Spleen (tissue), 11 donors: ENCODE results near the gene SLC9A4. TPM values are rescaled to one million over a fixed set of nuclear protein-coding genes. Genes with fewer than 3 reads are reported as not detected.

ENCODE experiments used
- DNase-seq: peaks from one replicate; pipeline ENCODE4 v3.0.0-alpha.2; 2020
- H3K27ac ChIP-seq, 8 donors: fragments of 200-600 bp; sonication (generic) in 7 of 8; 1 replicate in 4 of 8; 2 replicates in 4 of 8; pipeline versions ENCODE4 v1.5.0 to v1.8.0; 2016 to 2021; ENCODE audit warnings: inconsistent platforms in 4 of 8, mild to moderate bottlenecking in 4 of 8, moderate library complexity in 1 of 8
- H3K27me3 ChIP-seq, 7 donors: fragments of 200-600 bp; sonication (generic) in 6 of 7; replicated peaks in 1 of 7; 1 replicate in 4 of 7; 2 replicates in 3 of 7; pipeline versions ENCODE4 v1.5.0 to v1.8.0; 2016 to 2021; ENCODE audit warnings: inconsistent platforms in 3 of 7, mild to moderate bottlenecking in 1 of 7
- H3K36me3 ChIP-seq, 6 donors: fragments of 200-600 bp; sonication (generic) in 5 of 6; 1 replicate in 4 of 6; 2 replicates in 2 of 6; pipeline versions ENCODE4 v1.5.0 to v1.8.0; 2016 to 2021; ENCODE audit warnings: inconsistent platforms in 2 of 6
- H3K4me1 ChIP-seq, 6 donors: fragments of 200-600 bp; sonication (generic) in 5 of 6; 1 replicate in 3 of 6; 2 replicates in 3 of 6; pipeline versions ENCODE4 v1.5.0 to v1.8.0; 2016 to 2021; ENCODE audit warnings: inconsistent platforms in 3 of 6
- H3K4me3 ChIP-seq, 8 donors: fragments of 200-600 bp; sonication (generic) in 7 of 8; 1 replicate in 4 of 8; 2 replicates in 4 of 8; pipeline versions ENCODE4 v1.5.0 to v1.8.0; 2016 to 2021; ENCODE audit warnings: inconsistent platforms in 4 of 8, mild to moderate bottlenecking in 4 of 8, moderate library complexity in 2 of 8
- H3K9me3 ChIP-seq, 8 donors: fragments of 200-600 bp; sonication (generic) in 7 of 8; 1 replicate in 4 of 8; 2 replicates in 4 of 8; pipeline versions ENCODE4 v1.5.0 to v1.8.0; 2016 to 2021; ENCODE audit warnings: inconsistent platforms in 4 of 8
- CTCF ChIP-seq, 11 experiments: fragments of 200-600 bp in 7 of 11; fragments of 450-650 bp in 4 of 11; sonication (generic) in 4 of 11; IDR thresholded peaks in 8 of 11; conservative IDR thresholded peaks in 3 of 11; 1 replicate in 7 of 11; 2 replicates in 4 of 11; pipeline versions ENCODE4 v1.4.0 to v1.8.0; 2016 to 2021; ENCODE audit warnings: antibody characterized with exemption in 11 of 11, inconsistent platforms in 4 of 11, mild to moderate bottlenecking in 1 of 11
- POLR2A ChIP-seq, 3 donors: fragments of 450-650 bp; IDR thresholded peaks; one replicate each; pipeline ENCODE4 v1.5.1; 2017; ENCODE audit warnings: antibody characterized with exemption in 3 of 3, mild to moderate bottlenecking in 1 of 3
- POLR2AphosphoS5 ChIP-seq, 3 donors: sonication (generic); formaldehyde crosslinking; IDR thresholded peaks; one replicate each; pipeline ENCODE4 v1.5.1; 2017; ENCODE audit warnings: antibody characterized with exemption in 3 of 3
- WGBS, 5 donors: extraction: QIAGEN DNeasy Blood & Tissue Kit in 3 of 5; methylation state at CpG; one replicate each; pipeline versions ENCODE4 v1.1.5 to v1.1.7; 2013 to 2018; 5-methylcytosine and 5-hydroxymethylcytosine counted together
- intact Hi-C: fragments of 100-400 bp; cut with DNase I; formaldehyde crosslinking; loops from one replicate; pipeline ENCODE4 v1.15.0; 2023; ENCODE audit warnings: low total_unique reads
- polyA plus RNA-seq, 3 donors: library from polyadenylated mRNA; stranded (reverse); fragments of 200-250 nt; gene quantifications; one replicate each; pipeline ENCODE4 v1.2.1, GENCODE V29; 2013
- total RNA-seq, 7 donors: library from RNA; depleted of rRNA in 3 of 7; stranded (reverse); fragments of >200 nt in 3 of 7; fragmentation: NEBNext Ultra II Directional in 4 of 7; extraction: Animal tissue kit (Norgen Biotek cat#: 25700) in 4 of 7; gene quantifications; one replicate each; pipeline versions ENCODE4 v1.1.0 to v1.2.1, GENCODE V29; 2016 to 2021
- donor health status: healthy with polysubstance abuse.
- donor health status: DM: no; HTN: no; CAD: no; lungs with moderate emphysema.
- donor health status: DM: no; HTN: no; CAD: no.
- donor health status: Bipolar disorder and iron deficiency.
- donor health status: healthy.
- donor health status: DM: no; HTN: no; CAD: no.
- donor health status: DM: yes; HTN: yes; CAD: no.

The SLC9A4 gene
- total and polyA plus RNA-seq, 10 donors: 0.10 TPM; not detected in 9

GRCh38 chr2:102473631-102474030 is 605 bp downstream of the SLC9A4 start:
- H3K4me3 ChIP-seq: no peak overlapping the region
- WGBS, 5 donors: 72 to 79% (median 76%) methylated on average over 3 of the region's 3 CpGs

GRCh38 chr2:102474785-102475184 is 1.8 kb downstream of the SLC9A4 start:
- DNase-seq: no peak
- peaks cover 0 to 8% (median 4%) of the 10 kb centered on the region in 8 donors for H3K9me3 ChIP-seq
- no peak overlapping the region for H3K27ac ChIP-seq
- H3K4me1 ChIP-seq: peaks cover 0 to 5% (median 0%) of the 10 kb centered on the region in 6 donors
- intact Hi-C loops: loop anchor here (5.0 kb wide), 1 partner anchor 143 kb away; the partner anchor contains the start of gene SLC9A2
- TF ChIP-seq POLR2A (IDR thresholded peaks at IDR 0.05): no peak
- TF ChIP-seq CTCF (IDR thresholded peaks at IDR 0.05 in 8 of 11, conservative IDR thresholded peaks at IDR 0.05 in 3 of 11): no peak
- no peak for TF ChIP-seq POLR2AphosphoS5 (IDR thresholded peaks at IDR 0.05)
- peaks cover 0 to 40% (median 0%) of the 10 kb centered on the region in 7 donors for H3K27me3 ChIP-seq
- H3K36me3 ChIP-seq: no peaks in the 10 kb centered on the region
- no peak overlapping the region for H3K4me3 ChIP-seq

More at GRCh38 chr2:102473631-102474030, 605 bp downstream of the SLC9A4 start:
- Histone ChIP-seq H3K36me3 (no peaks in the 10 kb centered on the region), H3K27ac (no peak overlapping the region), H3K9me3 (peaks cover 0 to 20% (median 13%) of the 10 kb centered on the region in 8 donors), H3K27me3 (peaks cover 0 to 34% (median 0%) of the 10 kb centered on the region in 7 donors), H3K4me1 (peaks cover 0 to 5% (median 0%) of the 10 kb centered on the region in 6 donors)
- TF ChIP-seq POLR2AphosphoS5 (IDR thresholded peaks at IDR 0.05) (no peak), CTCF (IDR thresholded peaks at IDR 0.05 in 8 of 11, conservative IDR thresholded peaks at IDR 0.05 in 3 of 11) (no peak), POLR2A (IDR thresholded peaks at IDR 0.05) (no peak)
- DNase-seq: no peak
- intact Hi-C loops: loop anchor here (5.0 kb wide), 1 partner anchor 144 kb away; the partner anchor contains the start of gene SLC9A2

GRCh38 chr2:102478686-102479470 is 5.9 kb downstream of the SLC9A4 start:
- peak; percentile 67 for DNase-seq
- 86 to 91% (median 88%) methylated on average over 29 to 36 of the region's 36 CpGs for WGBS, 5 donors
- Histone ChIP-seq H3K27me3 (peaks cover 0 to 18% (median 0%) of the 10 kb centered on the region in 7 donors), H3K9me3 (no peaks in the 10 kb centered on the region), H3K4me1 (no peaks in the 10 kb centered on the region), H3K4me3 (no peak overlapping the region), H3K27ac (no peak overlapping the region), H3K36me3 (no peaks in the 10 kb centered on the region)
- intact Hi-C loops: no loop called here
- TF ChIP-seq POLR2A (IDR thresholded peaks at IDR 0.05): no peak
- TF ChIP-seq CTCF (IDR thresholded peaks at IDR 0.05 in 8 of 11, conservative IDR thresholded peaks at IDR 0.05 in 3 of 11): no peak
- no peak for TF ChIP-seq POLR2AphosphoS5 (IDR thresholded peaks at IDR 0.05)
